NCI-H1105 (cell line): ENCODE results near the gene ZAP70.
"Not testable (repeated sequence)": the region's sequence is repeated elsewhere in the genome, so short reads cannot be mapped to it uniquely, and the experiment has no call there.

Experiments
- DNase-seq: peaks from one replicate; lab custom pipeline; 2025; lab: John Stamatoyannopoulos, UW

ZAP70 gene

DNA sequence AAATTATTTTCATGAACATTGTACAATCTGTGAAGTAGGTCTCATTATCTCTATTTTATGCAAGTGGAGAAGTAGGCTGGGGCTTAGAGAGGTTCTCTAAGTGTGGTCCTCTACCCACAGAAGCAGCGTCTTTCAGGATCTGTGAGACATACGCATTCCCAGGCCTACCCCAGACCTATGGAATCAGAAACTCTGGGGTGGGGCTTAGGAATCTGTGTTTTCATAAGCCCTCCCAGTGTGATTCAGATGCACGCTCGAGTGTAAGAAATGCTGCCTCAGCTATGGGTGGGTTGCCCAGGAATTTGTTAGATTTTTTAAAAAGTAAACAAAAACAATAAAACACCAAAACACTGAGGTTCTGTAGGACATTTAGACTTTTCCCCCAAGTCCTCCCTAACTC, 14.8 kb upstream of the ZAP70 start:
- no peak for DNase-seq

DNA sequence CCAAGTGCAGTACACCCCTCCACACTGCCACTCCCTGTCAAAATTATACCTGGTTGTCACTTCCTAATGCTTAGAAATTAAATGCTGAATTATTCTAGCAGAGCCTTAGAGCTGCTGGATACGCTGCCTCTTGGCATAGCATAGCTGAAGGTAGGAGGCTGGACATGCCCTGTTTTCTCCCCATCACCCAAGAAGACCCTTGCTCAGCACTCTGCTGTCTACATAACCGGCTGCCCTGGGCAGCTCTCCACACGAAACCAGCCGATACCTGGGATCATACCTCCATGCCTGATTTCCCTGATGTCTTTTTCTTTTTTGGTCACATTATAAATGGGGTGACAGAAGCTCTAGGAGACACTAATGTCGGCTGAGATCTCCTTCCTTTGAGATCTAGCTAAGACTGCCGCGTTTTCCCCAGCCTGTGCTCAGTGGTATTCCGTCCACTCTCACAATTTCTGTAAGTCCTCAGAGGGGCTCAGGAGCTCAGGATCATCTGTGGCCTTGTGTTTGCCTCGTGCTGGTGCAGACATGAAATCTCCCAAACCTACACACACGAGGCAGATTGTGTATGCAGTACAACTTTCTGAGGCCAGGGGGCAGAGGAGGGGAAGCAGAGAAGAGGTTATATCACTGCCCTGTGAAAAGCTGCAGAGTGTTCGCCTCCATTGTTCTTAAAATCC, 13.5 kb upstream of the ZAP70 start:
- DNase-seq: peak; percentile 32

DNA sequence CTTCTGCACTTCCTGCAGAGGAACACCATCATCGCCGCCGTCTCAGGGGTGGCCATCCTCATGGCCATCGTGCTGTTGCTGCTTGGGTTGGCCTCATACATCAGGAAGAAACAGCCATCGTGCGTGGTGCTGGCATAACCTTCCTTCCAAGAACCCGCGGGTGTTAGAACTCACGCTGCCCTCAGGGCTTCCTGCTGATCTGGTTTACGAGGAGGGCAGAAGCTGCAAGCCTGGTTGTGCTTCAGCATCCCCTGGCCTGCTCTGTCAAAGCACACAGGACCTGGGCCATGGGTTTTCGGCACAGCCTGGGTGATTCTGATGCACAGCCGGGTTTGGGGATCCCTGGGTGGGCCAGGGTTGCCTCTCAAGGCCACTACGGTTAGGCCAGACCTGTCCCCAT, 12.2 kb upstream of the ZAP70 start:
- no peak for DNase-seq

DNA sequence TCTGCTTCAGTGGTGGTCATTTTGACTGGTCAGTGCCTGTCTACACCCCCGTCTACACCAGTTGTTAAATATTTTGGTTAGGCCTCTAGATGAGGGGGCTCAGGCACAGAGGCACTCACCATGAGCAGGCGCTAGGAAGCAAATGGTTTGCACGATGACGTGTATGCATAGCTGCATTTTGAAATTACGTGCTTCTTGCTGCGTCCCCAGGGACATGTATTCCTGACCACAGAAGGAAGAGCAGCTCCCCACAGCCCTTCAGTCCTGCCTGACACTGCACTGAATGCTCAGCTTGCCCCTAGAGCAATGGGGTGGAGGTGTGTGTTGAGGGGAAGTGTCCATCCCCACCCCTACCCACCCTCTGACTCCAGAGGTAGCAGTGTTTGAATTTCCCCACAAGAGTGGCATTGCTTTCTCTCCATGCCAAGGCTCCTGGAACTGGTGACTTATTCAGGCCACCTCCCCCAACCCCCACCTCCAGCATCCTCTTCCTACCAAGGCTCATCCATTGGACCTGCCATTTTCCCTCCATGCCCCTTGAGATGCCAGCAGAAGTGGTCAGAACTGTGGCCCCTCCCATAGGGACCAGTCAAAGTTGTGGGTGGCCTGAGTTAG, 11.4 kb upstream of the ZAP70 start:
- DNase-seq: no peak

DNA sequence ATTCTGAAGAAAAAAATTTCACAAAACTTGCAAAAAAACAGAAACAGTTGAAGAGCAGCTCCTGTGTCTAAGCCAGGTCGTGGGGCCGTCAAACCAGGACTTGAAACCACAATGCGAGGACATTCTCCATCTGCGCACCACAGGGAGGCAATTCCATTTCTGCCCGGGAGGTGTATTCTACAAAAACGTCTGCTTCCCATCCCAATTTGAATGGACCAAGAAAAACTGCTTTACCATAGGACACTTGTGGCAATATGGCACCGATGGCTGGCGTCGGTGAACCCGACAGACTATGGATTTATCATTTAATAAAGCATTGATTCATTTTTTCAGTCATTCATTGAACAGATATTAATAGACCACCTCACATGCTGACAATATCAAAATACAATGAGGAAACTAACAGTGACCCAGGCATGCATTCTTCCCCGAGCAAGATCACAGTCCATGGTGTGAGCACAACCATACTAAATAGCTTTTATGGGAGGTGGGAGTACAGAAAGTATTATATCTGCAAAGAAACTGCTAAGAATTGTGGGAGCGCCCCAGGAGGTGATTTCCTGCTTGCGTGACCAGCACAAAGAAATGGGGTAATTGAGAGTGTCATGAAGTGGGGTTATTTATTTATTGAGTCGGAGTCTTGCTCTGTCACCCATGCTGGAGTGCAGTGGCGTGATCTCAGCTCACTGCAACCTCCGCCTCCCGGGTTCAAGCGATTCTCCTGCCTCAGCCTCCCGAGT, 10.5 kb upstream of the ZAP70 start:
- no peak for DNase-seq

DNA sequence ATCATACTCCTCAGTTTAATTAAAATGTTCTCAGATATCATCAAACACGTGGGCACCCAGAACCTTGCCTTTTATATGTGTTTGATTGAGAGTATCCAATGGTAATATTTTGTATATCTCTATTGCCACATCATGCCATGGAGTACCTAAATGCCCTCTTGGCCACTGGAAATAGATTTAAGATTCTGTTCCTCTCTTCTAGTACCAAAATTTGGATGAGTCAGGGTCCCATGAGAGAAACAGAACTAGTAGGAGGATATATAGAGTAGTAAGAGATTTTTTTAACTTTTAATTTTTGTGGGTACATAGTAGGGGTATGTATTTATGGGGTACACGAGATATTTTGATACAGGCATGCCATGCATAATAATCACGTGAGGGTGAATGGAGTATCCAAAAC, 9.6 kb upstream of the ZAP70 start:
- DNase-seq: no peak

DNA sequence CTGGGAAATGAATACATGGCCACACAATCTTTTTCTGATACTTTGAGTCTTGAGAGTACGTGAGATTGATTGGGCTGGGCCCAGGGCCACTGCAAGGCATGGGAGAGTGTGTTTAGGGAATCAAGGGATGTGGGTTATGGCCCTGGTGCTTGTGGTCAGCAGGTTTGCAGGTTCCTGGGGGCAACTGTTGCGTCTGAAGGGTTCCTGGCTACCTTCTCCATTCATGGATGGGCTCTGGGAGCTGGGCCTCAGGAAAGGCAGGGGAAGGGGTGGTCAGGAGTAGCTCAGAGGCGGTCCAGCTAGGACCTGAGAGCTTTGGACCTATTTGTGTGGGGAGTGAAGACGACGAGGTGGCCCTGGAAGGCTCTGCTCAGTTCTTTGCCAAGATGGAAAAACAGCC, 8.4 kb upstream of the ZAP70 start:
- no peak for DNase-seq

DNA sequence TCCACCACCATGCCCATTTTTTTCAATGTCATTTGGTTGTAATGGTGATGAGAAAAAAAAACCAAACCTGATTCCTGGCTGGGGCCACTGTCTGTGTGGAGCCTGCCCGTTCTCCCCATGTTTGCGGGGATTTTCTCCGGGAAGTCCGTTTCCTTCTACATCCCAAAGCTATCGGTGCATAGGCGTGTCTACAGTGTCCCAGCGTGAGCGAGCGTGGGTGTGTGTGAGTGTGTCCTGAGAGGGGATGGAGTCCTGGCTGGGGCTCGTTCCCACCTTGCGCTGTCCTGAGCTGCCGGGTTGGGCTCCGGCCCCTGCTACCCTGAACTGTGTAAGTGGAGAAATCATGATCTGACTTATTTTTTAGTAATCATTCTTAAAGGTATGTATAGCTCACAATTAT, 7.3 kb upstream of the ZAP70 start:
- DNase-seq: no peak

DNA sequence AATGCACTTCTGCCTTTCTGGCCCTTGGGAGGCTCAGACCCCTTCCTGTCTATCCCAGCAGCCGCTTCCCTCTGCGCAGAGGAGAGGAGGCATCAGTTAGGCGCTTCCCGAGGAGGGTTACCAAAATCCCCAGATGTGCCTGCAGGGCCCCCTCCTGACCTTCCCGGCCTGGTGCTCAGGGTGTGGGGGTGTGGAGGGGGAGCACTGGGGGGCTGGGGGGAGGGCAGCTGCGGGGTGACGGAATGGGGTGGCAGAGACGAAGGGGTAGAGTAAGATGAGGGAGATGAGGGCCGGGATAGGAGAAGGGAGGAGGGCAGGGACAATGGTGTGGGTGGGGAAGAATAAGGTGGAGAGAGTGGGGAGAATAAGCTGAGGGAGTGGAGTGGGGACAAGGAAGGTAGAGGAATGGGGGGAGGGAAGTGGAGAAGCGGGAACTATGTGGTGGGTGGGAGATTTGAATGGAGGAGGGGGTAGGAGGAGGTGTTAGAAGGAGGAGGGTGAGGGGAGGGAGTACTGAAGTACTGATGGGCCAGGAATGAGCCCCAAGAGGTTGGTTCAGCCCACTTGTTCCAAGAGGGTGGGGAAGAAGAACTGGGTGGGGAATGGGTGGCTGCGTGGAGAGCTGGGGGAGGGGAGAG, 6.5 kb upstream of the ZAP70 start:
- no peak for DNase-seq

DNA sequence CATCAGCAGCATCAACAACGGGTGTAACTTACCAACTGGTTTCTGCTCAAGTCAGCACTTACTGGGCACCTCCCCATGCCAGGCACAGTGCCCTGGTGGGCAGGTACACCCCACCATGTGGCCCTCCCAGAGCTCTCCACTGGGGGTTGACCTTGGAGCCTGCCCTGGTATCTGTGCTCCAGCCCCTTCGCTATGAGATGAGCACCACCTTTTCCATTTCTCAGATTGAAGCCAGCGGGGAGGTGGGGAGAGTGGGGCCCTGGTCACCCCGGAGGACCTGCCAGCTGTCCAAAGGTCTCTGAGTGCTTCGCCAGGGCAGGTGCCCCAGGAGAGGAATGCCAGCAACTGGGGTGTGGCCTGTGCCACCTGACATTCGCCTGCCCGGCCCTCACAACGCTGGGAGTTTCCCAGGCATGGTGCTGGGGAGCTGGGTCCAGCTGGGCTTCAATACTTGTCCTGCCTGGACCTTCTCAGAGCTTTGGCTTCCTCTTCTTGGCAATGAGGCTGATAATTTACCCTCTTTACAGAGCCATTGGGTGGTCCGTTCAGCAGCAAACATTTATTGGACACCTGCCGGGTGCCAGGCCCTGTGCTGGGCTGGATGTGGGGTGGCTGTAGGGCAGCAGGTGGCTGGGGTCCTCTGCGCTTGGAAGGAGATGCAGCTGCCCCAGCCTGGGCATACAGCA, 5.9 kb upstream of the ZAP70 start:
- DNase-seq: no peak

DNA sequence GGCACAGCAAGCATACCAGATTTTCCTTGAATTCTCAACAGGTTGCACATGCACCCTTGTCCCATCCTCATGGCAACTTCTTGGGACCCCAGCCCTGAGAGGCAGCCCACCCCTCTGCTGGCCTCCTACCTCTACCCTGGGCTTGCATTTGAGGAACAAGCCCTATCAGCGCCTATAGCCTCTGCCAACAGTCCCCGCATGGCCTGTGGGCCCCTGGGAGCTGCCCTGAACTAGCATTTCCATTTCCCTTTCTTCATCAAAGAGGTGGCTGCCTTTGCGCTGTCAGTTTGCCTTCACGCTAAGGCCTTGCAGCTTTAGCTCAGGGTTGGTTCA, 5.4 kb upstream of the ZAP70 start:
- DNase-seq: no peak

DNA sequence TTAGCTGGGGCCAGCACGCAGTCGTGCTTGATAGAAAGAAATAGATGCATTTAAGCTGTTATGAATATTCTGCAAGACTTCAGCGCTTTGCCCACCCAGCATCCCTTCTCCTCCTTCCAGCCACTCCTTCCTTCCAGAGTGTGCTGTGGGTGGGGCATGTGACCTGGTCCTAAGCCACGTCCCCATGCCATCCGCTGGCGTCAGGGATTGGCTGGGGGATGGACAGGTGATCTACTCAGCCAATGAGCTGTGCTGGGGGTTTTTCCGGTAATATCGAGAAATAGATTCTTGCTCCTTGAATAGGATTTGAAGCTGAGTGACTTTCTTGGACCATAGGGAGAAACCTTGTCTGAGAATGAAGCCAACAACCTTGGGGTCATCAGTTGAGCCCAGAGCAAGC, 4.8 kb upstream of the ZAP70 start:
- no peak for DNase-seq

DNA sequence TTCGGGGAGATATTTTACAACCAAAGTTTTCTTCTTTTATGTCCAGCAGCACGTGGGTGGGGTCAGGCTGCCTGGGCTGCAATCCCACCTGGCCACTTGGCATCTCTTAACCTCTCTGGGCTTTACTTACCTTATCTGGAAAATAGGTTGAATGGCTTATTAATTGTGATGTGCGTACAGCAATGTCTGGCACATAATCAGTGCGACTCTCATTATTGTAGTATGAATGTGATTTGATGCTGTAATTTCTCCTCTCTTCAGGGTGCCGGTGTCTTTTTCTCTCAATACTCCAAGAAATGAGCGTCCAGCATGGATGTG, 2.0 kb upstream of the ZAP70 start:
- no peak for DNase-seq

DNA sequence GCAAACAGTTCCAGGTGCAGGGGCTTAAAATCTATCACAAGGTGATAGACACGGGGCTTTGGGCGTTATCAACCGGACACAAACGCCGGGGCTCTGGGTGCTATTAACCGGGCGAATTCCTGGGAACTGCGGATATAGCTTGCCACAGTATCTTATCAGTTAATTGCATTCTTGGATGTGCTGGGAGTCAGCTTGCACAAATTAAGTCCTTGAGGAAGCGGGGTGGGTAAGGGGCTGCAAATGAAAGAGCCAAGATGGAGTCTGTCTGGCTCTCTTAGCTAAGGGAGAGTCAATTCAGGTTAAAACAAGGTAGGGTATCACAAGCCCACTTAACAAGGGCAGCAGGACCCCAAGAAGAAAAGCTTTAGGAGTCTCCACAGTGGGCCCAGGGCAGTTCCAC, 1.2 kb upstream of the ZAP70 start:
- DNase-seq: not testable (repeated sequence)

DNA sequence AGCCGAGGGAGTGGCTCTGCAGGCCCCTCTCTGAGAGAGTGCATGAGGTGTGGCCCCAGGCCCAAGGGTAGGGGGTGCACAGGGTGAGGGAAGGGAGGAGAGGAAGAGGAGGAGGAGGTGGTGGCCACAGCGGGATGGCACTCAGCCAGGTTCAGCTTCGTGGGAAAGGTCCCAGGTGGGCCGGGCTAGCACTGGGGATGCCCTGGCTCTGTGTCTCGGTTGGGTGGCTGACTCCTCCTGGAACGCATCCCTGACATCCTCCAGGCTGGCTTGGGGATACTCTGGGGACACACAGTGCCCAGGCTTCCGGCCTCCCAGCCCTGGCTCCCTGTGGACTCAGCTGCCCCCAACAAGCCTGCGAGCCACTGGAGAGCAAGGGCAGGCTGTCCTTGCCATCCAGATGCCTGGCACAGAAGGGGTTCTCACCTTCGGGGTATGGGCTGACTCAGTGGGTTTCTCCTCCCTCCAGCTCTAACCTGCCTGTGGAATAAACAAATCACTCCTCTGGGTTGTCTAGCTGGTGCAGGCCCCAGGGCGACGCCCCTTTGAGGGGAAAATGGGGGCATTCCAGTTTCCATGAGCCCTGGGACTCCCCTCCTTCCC, 582 bp upstream of the ZAP70 start:
- DNase-seq: no peak

DNA sequence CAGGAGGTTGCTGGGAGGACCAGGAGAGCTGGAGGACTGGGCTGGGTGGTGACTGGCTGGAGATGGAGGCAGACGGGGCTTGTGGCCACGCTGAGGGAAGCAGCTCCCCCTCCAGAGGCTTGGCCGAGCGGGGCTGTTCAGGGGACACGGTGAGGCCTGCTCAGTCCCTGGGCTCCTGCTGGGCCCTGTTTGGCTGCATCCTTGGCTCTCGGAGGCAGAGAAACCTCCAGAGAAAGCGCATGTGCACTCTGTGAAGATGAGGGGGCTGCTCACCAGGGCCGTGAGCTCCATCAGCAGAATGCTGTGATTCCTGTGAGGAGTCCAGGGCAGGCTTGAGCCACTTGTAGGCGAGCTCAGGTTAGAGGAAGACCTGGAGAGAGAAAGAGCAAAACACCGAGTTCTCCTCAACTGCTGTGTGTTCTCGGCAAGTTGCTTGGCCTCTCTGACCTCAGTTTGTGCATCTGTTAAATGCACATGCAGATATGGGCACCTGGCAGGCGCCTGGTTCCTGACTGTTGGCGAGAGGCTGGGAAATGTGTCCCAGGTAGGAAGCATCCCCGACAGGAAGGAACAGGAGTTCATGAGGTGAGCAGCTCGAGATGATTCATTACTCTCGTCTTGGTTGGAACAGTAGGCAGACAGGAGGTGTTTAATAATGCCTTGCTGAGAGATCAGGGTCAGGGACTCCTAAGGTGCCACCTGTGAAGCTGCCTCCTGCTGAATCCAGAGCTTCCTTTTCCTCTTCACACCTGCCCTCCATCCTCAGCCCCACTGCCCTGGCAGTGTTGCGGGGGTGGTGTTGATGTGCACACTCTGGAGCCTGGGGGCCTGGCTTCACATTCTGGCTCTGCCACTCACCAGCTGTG, 941 bp downstream of the ZAP70 start:
- DNase-seq: no peak

DNA sequence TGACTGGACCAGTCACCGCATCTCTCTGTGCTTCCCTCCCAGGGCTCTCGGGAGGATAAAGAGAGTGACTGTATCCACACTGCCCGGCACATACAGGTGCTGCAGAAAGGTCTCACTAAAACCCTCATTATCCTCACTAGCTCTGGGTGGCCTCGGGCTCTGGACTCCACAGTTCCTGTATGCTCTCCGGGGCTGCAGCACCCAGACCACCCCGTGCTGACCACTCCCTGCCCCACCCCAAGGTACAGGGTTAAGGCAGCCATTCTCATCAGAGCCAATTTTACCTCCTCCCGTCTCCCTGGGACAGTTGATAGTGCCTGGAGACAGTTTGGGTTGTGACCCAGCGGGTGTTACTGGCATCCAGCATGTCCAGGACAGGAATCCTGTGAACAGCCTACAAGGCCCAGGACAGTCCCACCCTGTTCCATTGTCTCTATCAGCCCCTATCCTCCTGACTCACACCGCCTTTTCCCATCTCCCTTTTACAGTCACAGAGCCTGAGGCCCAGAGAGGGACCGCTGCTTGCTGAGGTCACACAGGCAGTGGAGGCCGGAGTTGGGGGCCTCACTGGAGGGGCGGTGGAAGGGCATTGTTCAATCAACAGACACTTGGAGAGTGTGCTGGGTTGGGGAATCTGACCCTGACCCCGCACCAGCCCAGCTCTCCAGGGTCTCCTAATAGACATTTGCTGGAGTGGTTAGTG, 1.7 kb downstream of the ZAP70 start:
- no peak for DNase-seq

DNA sequence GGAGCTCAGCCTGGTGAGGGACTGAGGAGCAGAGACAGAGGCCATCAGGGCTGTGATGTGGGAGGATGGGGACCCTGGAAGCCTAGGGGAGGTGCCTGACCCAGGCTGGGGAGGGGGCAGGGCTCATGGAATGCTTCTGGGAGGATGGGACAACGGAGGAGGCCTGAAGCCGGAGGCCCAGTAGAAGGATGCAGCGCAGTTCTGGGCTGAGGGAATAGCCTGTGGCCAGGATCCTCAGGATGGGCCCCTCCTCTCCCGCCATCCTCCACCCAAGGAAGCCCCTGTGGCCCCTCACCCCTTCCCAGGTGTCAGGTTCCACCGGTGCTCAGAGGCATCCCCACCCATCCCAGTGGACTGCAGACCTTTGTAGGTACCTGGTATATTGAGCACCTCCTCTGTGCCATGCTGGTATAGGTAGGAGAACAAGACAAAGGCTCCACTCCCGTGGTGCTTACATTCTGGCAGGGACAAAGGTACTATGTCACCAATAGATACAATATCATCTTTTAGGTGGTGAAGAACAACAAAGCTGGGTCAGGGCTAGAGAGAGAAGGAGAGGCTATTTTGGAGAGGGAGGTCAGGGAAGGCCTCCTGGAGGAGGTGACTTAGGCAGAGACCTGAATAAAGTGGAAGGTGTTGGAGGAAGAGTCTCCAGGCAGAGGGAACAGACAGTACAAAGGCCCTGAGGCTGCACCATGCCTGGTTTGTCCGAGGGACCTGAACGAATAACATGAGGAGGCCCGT, 2.7 kb downstream of the ZAP70 start:
- DNase-seq: no peak

DNA sequence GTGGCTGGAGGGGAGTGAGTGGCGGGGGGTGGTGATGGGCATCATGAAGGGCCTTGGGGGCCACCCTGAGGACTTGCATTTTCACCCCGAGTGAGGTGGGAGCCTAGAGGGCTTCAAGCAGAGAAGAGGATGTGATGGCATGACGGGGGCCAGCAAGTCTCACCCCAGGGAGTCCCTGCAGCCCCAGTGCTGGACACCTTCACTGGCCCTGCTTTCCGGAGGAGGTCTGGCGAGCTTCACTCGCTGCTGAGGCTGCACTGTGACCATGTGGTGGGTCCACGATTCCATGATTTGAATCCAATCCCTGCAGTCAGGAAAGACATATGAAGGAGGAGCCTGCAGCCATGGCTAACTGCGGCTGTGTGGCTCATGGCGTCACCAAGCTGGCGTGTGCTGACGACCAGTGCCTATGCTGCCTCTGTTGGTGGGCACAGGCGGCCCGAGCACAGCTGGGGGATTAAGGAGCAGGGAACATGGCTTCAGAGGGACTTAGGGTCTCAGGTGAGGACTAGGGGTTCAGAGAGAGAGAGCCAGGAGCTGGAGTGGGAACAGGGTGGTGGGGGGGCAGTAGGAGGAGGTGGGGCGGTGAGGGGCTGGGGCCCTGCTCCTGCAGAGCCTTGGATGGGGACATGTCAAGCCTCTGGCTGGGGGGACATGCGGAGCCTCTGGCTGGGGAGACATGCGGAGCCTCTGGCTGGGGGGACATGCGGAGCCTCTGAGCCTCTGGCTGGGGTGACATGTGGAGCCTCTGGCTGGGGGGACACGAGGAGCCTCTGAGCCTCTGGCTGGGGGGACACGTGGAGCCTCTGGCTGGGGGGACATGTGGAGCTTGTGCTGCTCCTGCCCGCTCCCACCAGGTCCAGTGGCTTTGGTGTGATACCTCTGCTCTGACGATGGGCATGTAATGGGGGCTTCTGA, 3.6 kb downstream of the ZAP70 start:
- DNase-seq: no peak
